ENCODE measurements around the gene GLB1L3. TPM values are rescaled to one million over a fixed set of nuclear protein-coding genes. Genes with fewer than 3 reads are reported as not detected.
A peak's percentile ranks its signal among the peaks of the same experiment; 100 is the strongest.
"Not testable (repeated sequence)": the region's sequence is repeated elsewhere in the genome, so short reads cannot be mapped to it uniquely, and the experiment has no call there.

Gene GLB1L3
- total RNA-seq, 2 donors from 2014 or later: 7.3 to 19.3 TPM

DNA sequence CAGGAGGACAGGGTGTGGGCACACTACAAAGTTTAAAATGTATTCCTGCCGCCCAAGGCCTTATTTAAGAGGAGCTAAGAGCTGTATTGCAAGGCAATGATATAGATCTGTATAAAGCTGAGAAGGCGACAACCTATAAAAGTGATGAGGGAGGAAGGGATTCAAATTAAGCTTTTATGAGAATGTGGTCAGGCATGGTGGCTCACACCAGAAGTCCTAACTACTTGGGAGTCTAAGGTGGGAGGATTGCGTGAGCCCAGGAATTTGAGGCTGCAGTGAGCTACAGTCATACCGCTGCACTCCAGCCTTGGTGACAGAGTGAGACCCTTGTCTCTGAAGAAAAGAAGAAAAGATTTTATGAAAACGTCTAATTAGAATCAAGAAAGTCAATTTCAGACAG lies 9.7 kb upstream of the GLB1L3 start:
- no peaks in the 10 kb centered on the region for H3K36me3 Mint-ChIP-seq
- no peaks in the 10 kb centered on the region for H3K9me3 Mint-ChIP-seq
- ATAC-seq (no peak), DNase-seq (ENCODE audit: low spot score in 2 of 2) (no peak)
- H3K27ac Mint-ChIP-seq: peak overlapping the region in 1 of 2 donors; percentile 6

DNA sequence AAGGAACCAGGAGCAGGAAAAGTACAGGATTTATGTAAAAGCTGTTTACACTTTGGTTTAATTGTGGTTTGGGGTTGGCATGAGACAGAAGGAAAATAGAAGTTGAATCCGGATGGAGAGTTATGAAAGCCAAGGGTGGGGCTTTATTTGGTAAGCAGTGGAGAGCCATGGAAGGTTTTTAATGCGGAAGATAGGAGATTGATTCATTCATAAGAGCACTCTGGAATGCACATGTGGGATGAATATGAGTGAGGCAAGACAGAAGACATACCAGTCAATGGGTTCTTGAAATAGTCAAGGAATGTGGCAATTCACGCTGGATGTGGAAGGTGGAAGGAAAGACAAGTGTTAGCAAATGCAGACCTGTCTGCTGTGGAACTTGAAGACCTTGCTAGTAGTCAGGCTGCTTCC lies 9.3 kb upstream of the GLB1L3 start:
- ATAC-seq (no peak), DNase-seq (ENCODE audit: low spot score in 2 of 2) (no peak)
- Mint-ChIP-seq H3K27ac (peak overlapping the region in 1 of 2 donors; percentile 6), H3K9me3 (no peaks in the 10 kb centered on the region), H3K36me3 (no peaks in the 10 kb centered on the region)

DNA sequence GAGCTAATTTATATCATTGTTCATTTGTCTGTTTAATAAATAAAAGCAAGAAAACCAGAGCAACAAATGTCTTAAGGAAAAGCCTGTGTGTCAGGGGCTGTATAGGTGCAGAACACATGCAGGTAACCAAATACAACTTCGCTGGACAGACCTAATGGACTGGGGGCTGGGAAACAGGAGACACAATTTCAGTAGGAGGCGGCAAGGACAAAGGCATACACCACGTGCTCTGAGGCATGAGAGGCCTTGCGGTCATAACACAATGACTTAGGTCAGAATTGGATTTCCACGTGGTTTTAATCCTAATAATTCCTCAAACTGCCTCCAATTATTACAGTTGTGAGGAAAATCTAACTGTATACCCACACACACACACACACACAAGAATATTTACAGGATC lies 8.7 kb upstream of the GLB1L3 start:
- no peak for DNase-seq (ENCODE audit: low spot score in 2 of 2)
- Mint-ChIP-seq H3K36me3 (no peaks in the 10 kb centered on the region), H3K27ac (no peak overlapping the region), H3K9me3 (no peaks in the 10 kb centered on the region)
- no peak for ATAC-seq

DNA sequence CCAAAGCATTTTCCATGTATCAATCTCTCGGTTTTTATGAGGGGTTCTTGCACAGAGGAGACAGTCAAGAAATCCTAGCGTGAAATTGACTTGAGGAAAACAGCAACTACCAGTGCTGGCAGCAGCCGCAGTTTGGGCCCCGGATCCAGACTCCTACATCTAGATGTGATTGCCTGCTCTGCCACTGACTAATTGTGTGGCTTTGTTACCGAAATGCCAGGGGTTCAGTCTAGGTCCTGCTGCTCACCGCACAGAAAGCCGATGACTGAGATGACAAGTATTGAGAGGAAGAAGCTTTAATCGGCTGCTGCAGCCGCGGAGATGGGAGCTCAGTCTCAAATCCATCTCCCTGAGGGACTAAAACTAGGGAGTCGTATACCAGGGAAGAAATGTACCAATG lies 8.2 kb upstream of the GLB1L3 start:
- peak overlapping the region in 1 of 2 donors; percentile 41 for H3K27ac Mint-ChIP-seq
- ATAC-seq (no peak), DNase-seq (ENCODE audit: low spot score in 2 of 2) (no peak)
- H3K9me3 Mint-ChIP-seq: no peaks in the 10 kb centered on the region
- no peaks in the 10 kb centered on the region for H3K36me3 Mint-ChIP-seq

DNA sequence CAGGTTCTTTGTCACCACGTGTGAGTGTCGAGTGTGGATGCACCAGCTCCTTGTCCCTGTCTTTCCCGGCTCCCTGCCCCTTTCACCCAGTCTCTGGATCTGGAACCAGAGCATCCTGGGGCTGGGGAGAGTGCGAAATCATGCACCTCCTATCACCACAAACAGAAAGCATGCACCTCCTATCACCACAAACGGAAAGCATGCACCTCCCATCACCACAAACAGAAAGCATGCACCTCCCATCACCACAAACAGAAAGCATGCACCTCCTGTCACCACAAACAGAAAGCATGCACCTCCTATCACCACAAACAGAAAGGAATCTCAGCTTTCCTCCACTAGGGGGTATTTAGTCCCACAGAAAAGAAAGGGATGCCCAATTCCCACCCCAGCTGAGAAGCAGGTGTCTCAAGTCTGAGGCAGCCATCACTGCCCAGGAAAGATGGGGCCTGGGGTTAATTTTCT lies 5.9 kb upstream of the GLB1L3 start:
- H3K27ac Mint-ChIP-seq: peak overlapping the region; percentile 46 to 51
- ATAC-seq: peak; percentile 33 to 38
- no peaks in the 10 kb centered on the region for H3K36me3 Mint-ChIP-seq
- H3K9me3 Mint-ChIP-seq: no peaks in the 10 kb centered on the region
- no peak for DNase-seq (ENCODE audit: low spot score in 2 of 2)

DNA sequence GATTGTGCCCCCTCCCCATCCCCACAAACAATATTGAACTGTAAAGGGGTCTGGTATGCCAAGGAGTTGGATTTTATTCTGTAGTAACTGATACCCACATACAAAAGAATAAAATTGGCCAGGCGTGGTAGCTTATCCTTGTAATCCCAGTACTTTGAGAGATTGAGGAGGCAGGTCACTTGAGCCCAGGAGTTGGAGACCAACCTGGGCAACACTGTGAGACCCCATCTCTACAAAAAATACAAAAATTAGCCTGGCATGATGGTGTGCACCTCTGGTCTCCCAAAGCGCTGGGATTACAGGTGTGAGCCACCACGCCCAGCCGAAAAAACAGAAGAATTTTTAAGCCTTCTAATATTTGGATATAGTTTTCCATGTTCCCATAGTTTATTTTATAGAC lies 4.2 kb upstream of the GLB1L3 start:
- no peak overlapping the region for H3K27ac Mint-ChIP-seq
- no peaks in the 10 kb centered on the region for H3K9me3 Mint-ChIP-seq
- DNase-seq (ENCODE audit: low spot score in 2 of 2) (no peak), ATAC-seq (no peak)
- peaks cover under 1 to 6% of the 10 kb centered on the region in 2 donors for H3K36me3 Mint-ChIP-seq

DNA sequence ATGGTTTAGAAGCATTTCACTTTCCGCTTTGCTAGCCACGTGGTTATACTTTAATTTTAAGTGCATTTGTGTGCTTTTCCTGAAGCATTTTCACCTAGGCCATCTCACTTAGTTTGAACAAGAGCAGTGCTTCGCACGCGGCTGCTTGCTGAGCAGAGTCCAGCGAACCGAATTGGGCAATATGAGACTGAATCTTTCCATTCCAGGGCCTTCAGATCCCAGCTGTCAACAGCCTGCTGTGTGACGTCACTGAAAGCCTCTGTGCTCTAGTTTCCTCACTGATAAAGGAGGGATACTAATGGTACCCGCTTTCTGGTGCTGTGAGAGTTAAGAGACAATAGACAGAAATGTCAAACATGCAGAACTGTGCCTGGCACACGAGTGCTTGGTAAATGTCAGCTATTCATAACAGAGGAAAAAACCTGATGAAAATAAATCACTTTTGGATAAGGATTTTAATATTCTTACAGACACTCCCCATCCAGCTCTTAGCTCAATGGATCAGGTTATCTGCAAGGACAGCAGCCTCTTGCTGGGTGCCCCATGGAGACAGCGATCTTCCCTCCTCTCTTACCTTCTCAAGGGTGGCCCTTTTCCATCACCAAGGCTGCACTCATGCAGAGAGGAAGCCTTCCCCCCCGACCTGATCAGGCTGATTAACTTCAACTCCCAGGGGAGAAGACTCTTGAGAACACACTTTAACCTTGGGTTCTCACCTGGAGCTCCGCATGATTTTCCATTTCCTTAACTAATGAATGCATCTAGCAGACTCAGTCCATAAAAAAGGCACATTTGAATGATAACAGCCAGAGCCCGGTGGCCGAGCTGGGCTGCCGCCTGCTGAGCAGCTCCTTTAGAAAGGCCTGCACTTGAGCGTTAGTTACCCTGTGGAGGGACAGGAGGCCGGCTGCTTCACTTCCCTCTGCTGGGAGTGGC lies 3.5 kb upstream of the GLB1L3 start:
- Mint-ChIP-seq H3K36me3 (peaks cover 7 to 11% of the 10 kb centered on the region in 2 donors), H3K9me3 (no peaks in the 10 kb centered on the region), H3K27ac (no peak overlapping the region)
- ATAC-seq (no peak), DNase-seq (ENCODE audit: low spot score in 2 of 2) (no peak)

DNA sequence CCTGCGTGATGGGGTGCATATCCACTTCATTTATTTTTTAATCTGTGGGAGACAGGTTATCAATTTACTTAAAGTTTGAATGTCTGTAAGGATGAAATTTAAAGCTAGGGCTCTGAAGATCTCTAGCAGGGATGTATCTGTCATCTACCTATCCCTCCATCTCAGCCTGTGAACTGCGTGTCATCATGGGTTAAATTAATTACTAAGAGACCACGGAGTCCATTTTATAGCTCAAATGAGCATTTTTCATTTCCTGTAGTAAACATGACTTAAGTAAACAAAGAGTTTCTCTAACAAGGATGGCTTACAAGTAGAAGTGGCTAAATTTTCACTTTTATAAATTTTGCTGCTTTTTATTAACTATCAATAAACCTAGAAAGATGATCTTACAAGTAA lies 2.9 kb upstream of the GLB1L3 start:
- peaks cover 11 to 14% of the 10 kb centered on the region in 2 donors for H3K36me3 Mint-ChIP-seq
- DNase-seq (ENCODE audit: low spot score in 2 of 2) (no peak), ATAC-seq (no peak)
- no peak overlapping the region for H3K27ac Mint-ChIP-seq
- H3K9me3 Mint-ChIP-seq: no peaks in the 10 kb centered on the region

DNA sequence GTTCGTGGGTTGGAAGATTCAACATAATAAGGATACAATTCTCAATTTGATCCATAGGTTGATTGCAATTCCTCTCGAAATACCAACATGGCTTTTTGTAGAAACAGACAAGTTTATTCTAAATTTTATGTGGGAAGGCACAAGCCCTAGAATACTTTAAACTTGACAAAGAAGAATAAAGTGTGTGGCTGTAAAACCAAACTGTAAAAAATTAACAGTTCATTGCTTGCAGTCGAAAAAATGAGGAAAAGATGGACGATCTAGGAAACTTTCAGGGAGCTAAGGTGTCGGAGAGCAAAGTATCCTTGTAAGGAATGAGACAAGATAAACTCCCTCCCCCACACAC lies 1.0 kb upstream of the GLB1L3 start:
- ATAC-seq: no peak
- no peak for DNase-seq (ENCODE audit: low spot score in 2 of 2)
- Mint-ChIP-seq H3K27ac (peak overlapping the region; percentile 88 to 97), H3K36me3 (peaks cover 11 to 20% of the 10 kb centered on the region in 2 donors), H3K9me3 (no peaks in the 10 kb centered on the region)

DNA sequence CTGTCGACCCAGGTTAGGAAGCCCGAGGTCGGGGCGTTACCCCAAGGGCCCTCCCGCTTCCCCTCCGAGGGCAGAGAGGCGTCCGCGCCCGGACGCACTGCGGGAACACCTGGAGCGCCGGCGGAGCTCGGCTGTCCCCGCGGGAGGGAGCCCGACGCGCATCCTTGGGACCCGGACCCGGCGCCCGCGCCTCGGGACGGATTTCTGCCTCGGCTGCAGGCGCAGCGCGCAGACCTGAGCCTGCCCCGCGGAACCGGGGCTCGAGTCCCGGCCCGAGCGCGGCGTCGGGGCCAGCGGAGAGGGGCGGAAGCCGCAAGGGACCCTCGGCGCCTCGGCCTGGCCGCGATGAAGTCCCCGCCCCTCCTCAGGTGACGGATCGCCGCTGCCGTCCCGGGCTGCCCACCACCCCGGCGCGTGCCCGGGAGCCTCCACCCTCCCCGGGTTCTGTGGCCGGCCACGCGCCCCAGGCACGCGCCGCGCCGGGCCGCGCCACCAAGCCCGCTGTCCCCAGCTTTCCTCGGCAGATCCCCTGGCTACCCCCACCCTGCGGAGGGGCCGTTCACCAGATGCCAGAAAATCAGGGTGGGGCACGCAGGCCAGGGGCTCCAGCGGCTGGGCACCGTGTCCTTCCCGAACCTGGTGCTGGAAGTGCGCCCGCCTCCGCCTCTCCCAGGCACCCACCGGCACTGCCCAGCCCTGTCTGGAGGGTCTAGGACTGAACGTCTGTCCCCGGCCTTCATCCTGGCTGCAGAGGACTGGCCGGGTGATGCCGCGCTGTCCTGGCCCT lies 410 bp downstream of the GLB1L3 start:
- Mint-ChIP-seq H3K36me3 (peaks cover 11 to 20% of the 10 kb centered on the region in 2 donors), H3K9me3 (no peaks in the 10 kb centered on the region), H3K27ac (peak overlapping the region in 1 of 2 donors; percentile 97)
- DNase-seq (ENCODE audit: low spot score in 2 of 2) (no peak), ATAC-seq (peak; percentile 15 to 19)

DNA sequence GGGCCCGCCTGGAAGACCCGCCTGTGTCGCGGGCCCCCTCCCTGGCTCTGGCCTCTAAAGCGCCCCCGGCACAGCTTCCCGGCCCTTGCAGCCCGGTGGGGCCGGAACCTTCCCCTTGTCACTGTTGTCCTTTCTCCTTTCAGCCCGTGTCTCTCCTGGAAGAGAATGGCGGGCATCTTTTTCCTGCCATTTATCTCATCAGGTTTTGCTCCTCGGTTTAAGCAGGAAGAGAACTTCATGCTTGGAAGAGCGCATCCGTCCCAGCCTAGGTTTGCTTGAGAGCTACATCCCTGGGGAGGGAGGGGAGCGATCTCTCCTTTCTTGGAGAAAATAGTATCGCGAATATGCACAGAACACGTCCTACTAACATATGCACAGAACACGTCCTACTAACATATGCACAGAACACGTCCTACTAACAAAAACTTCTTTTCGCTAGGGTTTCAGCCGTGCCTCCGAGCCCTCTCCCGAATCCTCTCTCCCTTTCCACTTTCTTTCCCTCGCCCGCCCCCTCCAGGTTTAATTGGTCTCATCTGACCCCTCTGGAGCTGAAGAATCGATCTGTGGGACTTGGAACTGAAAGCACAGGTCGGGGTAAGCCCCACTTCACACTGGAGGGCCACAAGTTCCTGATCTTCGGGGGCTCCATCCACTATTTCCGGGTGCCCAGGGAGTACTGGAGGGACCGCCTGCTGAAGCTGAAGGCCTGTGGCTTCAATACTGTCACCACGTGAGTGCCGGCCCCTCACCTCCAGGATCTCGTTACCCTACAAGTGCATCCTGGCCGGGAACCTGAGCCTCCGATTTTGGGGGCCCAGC lies 1.2 kb downstream of the GLB1L3 start:
- Mint-ChIP-seq H3K36me3 (peaks cover 11 to 20% of the 10 kb centered on the region in 2 donors), H3K27ac (peak overlapping the region; percentile 78 to 92)
- ATAC-seq: no peak

DNA sequence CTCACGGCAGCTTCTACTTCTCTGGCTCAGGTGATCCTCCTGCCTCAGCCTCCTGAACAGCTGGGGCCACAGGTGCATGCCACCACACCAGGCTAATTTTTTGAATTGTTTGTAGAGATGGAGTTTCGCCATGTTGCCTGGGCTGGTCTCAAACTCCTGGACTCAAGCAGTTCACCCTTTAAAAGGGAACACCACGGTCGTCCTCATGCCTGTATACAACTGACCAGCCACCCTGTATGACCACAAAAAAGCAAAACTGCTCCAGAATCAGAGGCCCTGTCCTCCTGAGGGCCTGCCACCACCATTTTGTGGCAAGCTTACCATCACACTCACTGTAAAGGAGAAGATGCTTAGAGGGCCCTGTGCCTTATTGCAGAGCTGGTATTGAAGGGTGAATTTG lies 2.2 kb downstream of the GLB1L3 start:
- Mint-ChIP-seq H3K9me3 (no peaks in the 10 kb centered on the region), H3K27ac (no peak overlapping the region), H3K36me3 (peaks cover 11 to 20% of the 10 kb centered on the region in 2 donors)
- no peak for DNase-seq (ENCODE audit: low spot score in 2 of 2)
- ATAC-seq: no peak

More for the DNA sequence above, 1.2 kb downstream of the GLB1L3 start:
- H3K9me3 Mint-ChIP-seq: no peaks in the 10 kb centered on the region
- no peak for DNase-seq (ENCODE audit: low spot score in 2 of 2)

DNA sequence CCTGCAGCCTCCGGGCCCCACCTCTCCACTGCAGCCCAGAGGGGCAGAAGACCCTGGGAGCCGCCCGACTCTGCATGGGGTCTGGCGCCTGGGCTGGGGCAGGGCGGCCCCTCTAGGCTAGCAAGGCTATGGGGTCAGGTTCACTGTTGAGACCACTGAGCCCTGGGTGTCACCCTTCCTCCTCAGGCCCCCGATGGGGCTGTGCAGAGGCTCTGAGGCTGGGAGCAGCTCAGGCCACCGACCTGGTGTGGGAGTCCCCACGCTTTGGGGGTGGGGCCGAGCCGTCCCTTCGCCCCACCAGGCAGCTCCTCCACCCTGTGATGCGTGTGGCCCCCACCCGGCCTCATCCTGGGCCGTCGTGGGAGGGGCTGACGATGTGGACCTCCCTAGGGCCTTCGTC lies 5.5 kb downstream of the GLB1L3 start:
- H3K36me3 Mint-ChIP-seq: peaks cover 5 to 30% of the 10 kb centered on the region in 2 donors
- H3K27ac Mint-ChIP-seq; H3K9me3 Mint-ChIP-seq; DNase-seq (ENCODE audit: low spot score in 2 of 2); ATAC-seq: not testable (repeated sequence)

DNA sequence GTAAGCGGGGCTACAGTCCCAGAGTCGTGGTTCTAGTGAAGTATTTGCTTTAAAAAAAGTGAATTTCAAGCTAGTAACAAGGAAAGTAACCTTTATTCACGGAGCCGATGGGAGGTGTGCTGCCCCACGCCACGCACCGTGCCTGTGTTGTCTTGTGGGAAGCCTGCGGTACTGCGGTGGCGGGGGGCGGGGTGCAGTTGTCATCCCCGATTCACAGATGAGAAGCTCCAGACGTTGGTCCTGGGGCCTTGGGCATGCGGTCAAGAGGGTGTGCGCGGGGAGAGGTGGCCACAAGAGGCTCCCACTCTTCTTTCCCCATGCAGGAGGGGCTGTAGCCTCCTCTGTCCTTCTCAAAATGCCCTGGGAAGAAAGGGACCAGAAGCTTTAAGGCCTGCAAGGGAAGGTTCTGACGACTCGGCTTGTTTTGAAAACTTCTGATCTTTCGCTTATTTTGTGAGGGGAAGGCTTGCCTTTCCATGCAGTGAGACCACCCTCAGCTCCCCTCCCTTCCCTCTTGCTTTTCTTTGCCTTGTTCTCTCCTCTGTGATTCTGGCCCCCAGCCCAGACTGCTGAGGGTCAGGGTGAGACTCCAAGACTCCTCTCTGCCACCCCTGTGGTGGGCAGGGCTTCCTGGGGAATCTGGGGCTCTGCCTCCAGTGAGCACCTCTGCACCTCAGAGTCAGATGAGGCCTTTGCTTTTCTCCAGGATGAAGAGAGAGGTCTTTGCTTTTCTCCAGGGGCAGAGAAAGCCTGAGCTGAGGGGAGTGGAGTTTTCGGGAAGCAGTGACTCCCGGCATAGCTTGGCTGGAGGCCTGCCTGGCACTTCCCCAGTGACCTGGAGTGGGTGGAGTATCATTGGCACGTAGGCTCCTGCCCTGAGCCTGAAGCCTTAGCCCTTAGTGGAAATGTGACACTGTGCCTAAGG lies 6.2 kb downstream of the GLB1L3 start:
- ATAC-seq (no peak), DNase-seq (ENCODE audit: low spot score in 2 of 2) (no peak)
- H3K9me3 Mint-ChIP-seq: no peaks in the 10 kb centered on the region
- peaks cover under 1 to 25% of the 10 kb centered on the region in 2 donors for H3K36me3 Mint-ChIP-seq
- H3K27ac Mint-ChIP-seq: peak overlapping the region in 1 of 2 donors; percentile 36

DNA sequence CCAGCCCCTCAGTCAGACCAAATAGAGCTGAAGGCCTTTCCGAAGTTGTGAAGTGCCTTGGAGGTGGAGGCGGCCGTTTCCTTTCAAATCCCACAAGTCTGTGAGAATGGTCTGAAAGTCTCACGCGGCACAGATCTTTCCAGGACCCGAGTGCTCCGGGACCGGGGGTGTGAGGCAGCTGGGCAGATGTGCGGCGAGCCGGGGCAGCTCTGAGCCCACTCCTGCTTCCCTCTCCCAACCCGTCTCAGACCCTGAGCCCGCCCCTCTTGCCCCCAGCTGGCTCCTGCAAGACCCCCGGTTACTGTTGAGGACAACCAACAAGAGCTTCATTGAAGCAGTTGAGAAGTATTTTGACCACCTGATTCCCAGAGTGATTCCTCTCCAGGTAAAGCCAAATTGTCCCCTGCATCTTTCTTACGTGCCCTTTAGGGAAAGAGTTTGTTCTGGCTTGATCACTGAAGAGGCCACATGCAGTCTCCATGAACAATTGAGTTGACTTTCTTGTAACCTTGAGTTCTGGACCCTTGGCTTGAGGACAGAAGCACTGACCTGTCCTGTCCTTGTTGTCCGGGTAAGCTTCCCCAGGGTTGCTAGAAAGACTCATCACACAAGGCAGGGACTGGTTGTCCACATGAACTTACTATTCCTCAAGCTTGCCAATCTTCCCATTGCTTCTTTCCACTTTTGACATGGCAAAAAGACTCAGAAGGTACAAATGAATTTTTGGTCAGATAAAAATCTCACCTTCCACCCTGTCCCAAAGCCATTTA lies 7.5 kb downstream of the GLB1L3 start:
- Mint-ChIP-seq H3K9me3 (no peaks in the 10 kb centered on the region), H3K36me3 (peaks cover 0 to 13% of the 10 kb centered on the region in 2 donors), H3K27ac (peak overlapping the region in 1 of 2 donors; percentile 14)
- DNase-seq (ENCODE audit: low spot score in 2 of 2): no peak
- no peak for ATAC-seq

Data from activated naive CD4-positive, alpha-beta T cell treated with anti-CD3 and anti-CD28 coated beads, Interleukin-2, amount 50 U/mL, for 72 hours (primary cell).